GM21529 (cell line): Measurements from ENCODE around the gene PTPRC.

Source experiments
- ATAC-seq: cut with Tn5 transposase; IDR thresholded peaks from one replicate; pipeline ENCODE4 v1.9.1; 2021; ENCODE audit not compliant: unreplicated experiment

PTPRC gene

DNA sequence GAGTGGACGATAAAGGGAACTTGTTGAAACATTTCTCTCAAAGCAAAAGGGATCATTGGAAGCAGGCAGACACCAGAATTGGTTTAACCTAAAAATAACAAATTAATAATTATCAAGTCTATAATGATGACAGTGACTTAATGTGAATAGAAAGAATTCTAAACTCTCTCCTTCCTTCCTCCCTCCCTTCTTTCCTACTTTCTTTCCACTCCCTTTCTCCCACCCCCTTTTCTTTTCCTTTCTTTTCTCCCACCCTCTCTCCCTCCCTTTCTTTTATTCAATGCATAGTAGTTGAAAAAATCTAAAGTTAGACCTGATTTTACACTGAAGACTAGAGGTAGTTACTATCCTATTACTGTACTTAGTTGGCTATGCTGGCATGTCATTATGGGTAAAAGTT is 55.7 kb downstream of the PTPRC start:
- no peak for ATAC-seq

DNA sequence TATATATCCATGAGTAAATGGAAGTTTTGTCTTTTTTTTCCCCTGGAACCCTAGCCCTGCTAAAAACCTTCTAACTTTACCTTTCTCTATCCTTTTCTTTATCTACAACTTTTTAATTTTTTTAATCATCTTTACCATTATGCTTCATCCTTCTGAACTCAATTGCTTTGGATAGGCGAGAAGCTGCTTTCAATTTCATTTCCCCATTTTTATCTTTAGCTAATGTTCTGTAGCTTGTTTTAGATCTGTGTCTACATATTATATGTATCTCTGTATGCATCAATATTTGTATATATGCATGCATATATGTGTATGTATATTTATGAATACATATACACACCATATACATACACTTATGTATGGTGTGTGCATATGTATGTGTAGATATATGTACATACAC is 57.4 kb downstream of the PTPRC start:
- peak; percentile 68 for ATAC-seq

GRCh38 chr1:198699167-198700015 is 60.6 kb downstream of the PTPRC start:
- ATAC-seq: no peak

GRCh38 chr1:198700016-198700392 is 61.2 kb downstream of the PTPRC start:
- no peak for ATAC-seq

- ATAC-seq: no peak
Observed at GRCh38 chr1:198700396-198700795, 61.6 kb downstream of the PTPRC start.

- ATAC-seq: no peak
Observed at GRCh38 chr1:198701250-198701649, 62.4 kb downstream of the PTPRC start.

- no peak for ATAC-seq
Observed at GRCh38 chr1:198701766-198702539, 63.1 kb downstream of the PTPRC start.

DNA sequence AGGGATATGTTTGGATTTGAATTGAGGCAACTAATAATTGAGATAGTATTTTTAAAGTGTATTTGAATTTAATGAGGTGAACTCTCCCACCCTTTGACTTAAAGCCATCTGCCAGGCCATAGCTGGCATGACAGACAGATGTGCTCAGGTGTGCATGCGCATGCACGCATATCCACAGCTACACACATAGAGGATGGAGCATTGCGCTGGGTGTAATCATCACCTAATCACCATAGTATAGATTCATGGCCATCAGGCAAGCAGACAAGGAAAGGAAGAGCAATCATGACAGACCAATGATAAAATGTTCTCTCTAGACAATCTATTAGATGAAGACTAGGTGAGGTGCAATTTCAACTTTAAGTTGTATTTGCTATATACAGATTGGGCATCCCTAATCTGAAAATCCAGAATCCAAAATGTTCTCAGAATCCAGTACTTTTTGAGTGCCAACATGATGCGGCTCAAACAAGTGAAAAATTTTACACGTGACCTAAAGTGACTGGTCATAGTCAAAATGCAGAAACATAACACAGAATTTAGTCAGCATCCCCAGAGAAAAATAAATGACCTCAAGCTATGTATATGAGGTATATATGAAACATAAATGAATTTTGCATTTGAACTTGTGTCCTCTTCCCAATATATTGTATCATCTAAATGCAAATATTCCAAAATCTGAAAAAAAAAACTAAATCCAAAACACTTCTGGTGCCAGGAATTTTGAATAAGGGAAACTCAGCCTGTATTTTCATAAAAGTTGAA is 70.1 kb downstream of the PTPRC start:
- no peak for ATAC-seq

GRCh38 chr1:198711837-198712236 is 73.0 kb downstream of the PTPRC start:
- no peak for ATAC-seq

DNA sequence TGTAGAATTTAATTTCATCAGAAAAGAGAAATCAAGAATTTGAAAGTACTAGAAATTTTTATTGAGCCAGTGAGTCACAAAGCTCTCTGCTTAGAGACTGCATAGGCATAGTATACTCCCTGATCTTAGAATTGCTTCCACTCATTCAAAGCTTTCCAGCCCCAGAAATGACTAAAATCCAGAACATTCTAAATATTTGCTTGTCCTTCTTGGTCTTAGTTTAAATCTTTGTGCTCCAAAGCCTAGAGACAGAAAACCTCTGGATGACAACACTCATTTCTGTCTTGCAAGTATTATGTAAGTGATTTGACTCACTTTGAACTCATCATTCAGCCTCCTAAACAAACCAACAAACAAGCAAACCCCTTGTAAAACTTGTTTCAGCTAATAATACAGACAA is 74.2 kb downstream of the PTPRC start:
- ATAC-seq: no peak

GRCh38 chr1:198714271-198714670 is 75.4 kb downstream of the PTPRC start:
- ATAC-seq: no peak

GRCh38 chr1:198716051-198716450 is 77.2 kb downstream of the PTPRC start:
- no peak for ATAC-seq

GRCh38 chr1:198717510-198717909 is 78.7 kb downstream of the PTPRC start:
- ATAC-seq: no peak

DNA sequence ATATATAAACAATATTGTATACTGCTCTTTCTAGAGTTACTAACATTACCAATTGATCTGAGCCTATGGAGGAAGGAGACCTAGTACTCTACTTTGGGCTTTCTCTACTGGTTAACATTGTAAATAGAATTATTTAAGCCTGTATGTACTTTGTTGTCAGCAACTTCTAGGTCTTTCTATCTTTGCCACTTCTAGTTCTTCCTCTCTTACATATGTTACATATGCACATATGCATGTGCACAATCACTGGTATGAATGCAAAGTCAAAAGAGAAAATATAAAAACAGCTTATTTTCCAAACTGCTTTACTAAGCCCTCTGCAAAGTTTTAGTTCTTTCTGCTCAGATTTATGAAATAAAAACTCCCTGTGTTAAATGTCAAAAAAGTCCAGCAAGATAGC is 84.3 kb downstream of the PTPRC start:
- no peak for ATAC-seq

GRCh38 chr1:198725090-198725489 is 86.2 kb downstream of the PTPRC start:
- no peak for ATAC-seq

- no peak for ATAC-seq
Observed at GRCh38 chr1:198726455-198726854, 87.6 kb downstream of the PTPRC start.

DNA sequence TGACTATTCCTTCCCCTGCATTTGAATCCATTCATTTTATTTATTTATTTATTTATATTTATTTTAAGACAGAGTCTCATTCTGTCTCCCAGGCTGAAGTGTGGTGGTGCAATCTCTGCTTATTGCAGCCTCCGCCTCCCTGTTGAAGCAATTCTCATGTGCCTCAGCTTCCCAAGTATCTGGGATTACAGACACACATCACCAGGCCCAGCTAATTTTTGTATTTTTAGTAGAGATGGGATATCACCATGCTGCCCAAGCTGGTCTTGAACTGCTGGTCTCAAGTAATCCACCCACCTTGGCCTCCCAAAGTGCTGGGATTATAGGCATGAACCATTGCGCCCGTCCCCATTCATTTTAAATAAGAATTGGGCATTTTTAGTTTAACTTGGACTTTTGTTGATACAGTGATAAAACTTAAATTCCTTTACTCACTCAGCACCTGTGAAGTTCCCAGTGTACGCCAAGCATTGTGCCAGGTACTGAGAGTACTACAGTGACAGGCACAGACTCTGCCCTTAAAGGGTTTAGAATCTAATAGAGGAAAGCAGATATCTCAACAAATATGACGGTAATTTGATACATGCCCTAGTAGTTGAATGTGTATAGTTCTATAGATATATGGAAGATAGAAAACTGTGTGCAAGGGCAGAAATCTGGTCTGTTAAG is 90.5 kb downstream of the PTPRC start:
- ATAC-seq: no peak

- ATAC-seq: no peak
Observed at GRCh38 chr1:198730952-198731351, 92.1 kb downstream of the PTPRC start.

GRCh38 chr1:198734323-198735008 is 95.6 kb downstream of the PTPRC start:
- ATAC-seq: peak; percentile 95

- no peak for ATAC-seq
Observed at GRCh38 chr1:198741744-198742143, 102.9 kb downstream of the PTPRC start.
